Neural cell (in vitro differentiated cells): Measurements from ENCODE around the gene SAMD14.

Experiments
- CTCF ChIP-seq: fragments of 450-650 bp; IDR thresholded peaks from 2 replicates; pipeline ENCODE4 v1.5.1; 2014; ENCODE audit warnings: antibody characterized with exemption, mild to moderate bottlenecking, moderate library complexity; ENCODE audit not compliant: poor library complexity, severe bottlenecking
- EZH2 ChIP-seq: fragments of 200-600, 300-800 bp; shearing (Covaris generic), sonication (generic); IDR thresholded peaks from 2 replicates; pipeline ENCODE4 v1.6.1; 2014; ENCODE audit warnings: antibody characterized with exemption, low read length, borderline replicate concordance, mild to moderate bottlenecking; ENCODE audit not compliant: insufficient read depth, poor library complexity, severe bottlenecking
- SMC3 ChIP-seq: fragments of 450-650 bp; conservative IDR thresholded peaks from 2 replicates; pipeline ENCODE4 v1.6.1; 2014; ENCODE audit warnings: antibody characterized with exemption, mild to moderate bottlenecking, moderate library complexity; ENCODE audit not compliant: poor library complexity
- TAF1 ChIP-seq: IDR thresholded peaks from 2 replicates; pipeline ENCODE4 v1.6.1; 2012; ENCODE audit warnings: low read depth

GRCh38 chr17:50096092-50096491, 33.9 kb downstream of the SAMD14 start:
- TF ChIP-seq CTCF (no peak), TAF1 (no peak), SMC3 (no peak), EZH2 (no peak)
